ENCODE measurements around the gene AKAP1.
A peak's percentile ranks its signal among the peaks of the same experiment; 100 is the strongest.

The AKAP1 gene

GRCh38 chr17:57084802-57085447, at the start of gene AKAP1:
Gene AKAP1, plus strand, starts transcription at chr17:57085246. Its CDS starts 20,219 bp downstream, at chr17:57105465.
- TF ChIP-seq ZFX (IDR thresholded peaks at IDR 0.05): no peak
- TF ChIP-seq CTCF (conservative IDR thresholded peaks at IDR 0.05): peak; percentile 43; the same call in 1 of the 2 replicates
- peak within 1 kb of the TSS; percentile 96 for H3K27ac ChIP-seq

GRCh38 chr17:57035971-57036481, 49.0 kb upstream of the AKAP1 start:
- TF ChIP-seq ZFX (IDR thresholded peaks at IDR 0.05) (no peak), CTCF (conservative IDR thresholded peaks at IDR 0.05) (no peak)
- H3K27ac ChIP-seq: peak overlapping the region; percentile 51

- TF ChIP-seq CTCF (conservative IDR thresholded peaks at IDR 0.05) (no peak), ZFX (IDR thresholded peaks at IDR 0.05) (no peak)
- no peak overlapping the region for H3K27ac ChIP-seq
Observed at GRCh38 chr17:57037411-57037810, 47.6 kb upstream of the AKAP1 start.

GRCh38 chr17:57038486-57038885, 46.6 kb upstream of the AKAP1 start:
- TF ChIP-seq ZFX (IDR thresholded peaks at IDR 0.05) (no peak), CTCF (conservative IDR thresholded peaks at IDR 0.05) (no peak)
- H3K27ac ChIP-seq: no peak overlapping the region

GRCh38 chr17:57040571-57040970, 44.5 kb upstream of the AKAP1 start:
- H3K27ac ChIP-seq: no peak overlapping the region
- TF ChIP-seq CTCF (conservative IDR thresholded peaks at IDR 0.05) (no peak), ZFX (IDR thresholded peaks at IDR 0.05) (no peak)

- H3K27ac ChIP-seq: no peak overlapping the region
- TF ChIP-seq CTCF (conservative IDR thresholded peaks at IDR 0.05) (no peak), ZFX (IDR thresholded peaks at IDR 0.05) (no peak)
Observed at GRCh38 chr17:57043276-57043675, 41.8 kb upstream of the AKAP1 start.

- no peak overlapping the region for H3K27ac ChIP-seq
- no peak for TF ChIP-seq CTCF (conservative IDR thresholded peaks at IDR 0.05)
- TF ChIP-seq ZFX (IDR thresholded peaks at IDR 0.05): no peak
Observed at GRCh38 chr17:57044976-57045867, 39.8 kb upstream of the AKAP1 start.
